ENCODE results near the gene SRRD.

DNA sequence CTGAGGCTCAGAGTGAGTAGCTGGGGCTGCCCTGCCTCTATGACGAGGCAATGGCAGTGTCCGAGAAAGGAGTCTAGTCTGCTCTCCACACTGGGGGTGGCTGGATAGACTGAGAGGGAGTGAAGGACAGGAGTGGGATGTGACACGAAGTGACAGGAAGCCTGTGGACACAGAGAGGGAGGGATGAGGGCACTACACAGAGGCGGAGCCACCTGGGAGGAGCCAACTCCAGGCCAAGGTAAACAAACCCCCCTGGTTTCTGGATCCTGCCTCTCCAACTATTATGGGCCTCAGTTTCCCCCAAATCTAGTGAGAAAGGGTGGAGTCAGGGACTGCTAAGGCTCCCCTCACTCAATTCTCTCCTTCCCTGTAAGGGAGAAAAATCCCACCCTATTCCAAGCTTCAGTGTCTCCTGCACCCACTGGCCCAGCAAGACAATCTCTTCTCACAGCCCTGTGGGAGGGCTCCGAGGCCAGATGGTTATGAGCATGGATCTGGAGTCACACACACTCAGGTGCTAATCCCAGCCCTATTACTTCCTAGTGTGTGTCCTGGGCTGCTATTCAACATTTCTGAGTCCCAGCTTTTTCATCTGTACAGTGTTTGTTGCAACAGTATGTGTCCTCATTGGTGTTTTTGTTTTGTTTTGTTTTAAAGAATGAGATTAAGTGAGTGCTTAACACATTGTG is 29.7 kb upstream of the SRRD start:
- TF ChIP-seq POLR2A (IDR thresholded peaks at IDR 0.05; ENCODE audit: low read depth, low read length) (no peak), POLR2AphosphoS5 (IDR thresholded peaks at IDR 0.05; ENCODE audit: low read depth, low read length) (no peak)
